Mucosa of gallbladder (tissue), 1 donor: ENCODE measurements around the gene C1QTNF8. TPM values are rescaled to one million over a fixed set of nuclear protein-coding genes. Genes with fewer than 3 reads are reported as not detected.

Experiments used
- DNase-seq: peaks from one replicate; pipeline ENCODE4 v3.0.0-alpha.2; 2020; ENCODE audit warnings: low spot score
- total RNA-seq: library from RNA; stranded (reverse); gene quantifications from one replicate; pipeline ENCODE4 v1.2.1, GENCODE V29; 2021
- donor health status: DM: no; HTN: no; CAD: no.

C1QTNF8 gene
- total RNA-seq, 1 donor from 2014 or later: not detected

DNA sequence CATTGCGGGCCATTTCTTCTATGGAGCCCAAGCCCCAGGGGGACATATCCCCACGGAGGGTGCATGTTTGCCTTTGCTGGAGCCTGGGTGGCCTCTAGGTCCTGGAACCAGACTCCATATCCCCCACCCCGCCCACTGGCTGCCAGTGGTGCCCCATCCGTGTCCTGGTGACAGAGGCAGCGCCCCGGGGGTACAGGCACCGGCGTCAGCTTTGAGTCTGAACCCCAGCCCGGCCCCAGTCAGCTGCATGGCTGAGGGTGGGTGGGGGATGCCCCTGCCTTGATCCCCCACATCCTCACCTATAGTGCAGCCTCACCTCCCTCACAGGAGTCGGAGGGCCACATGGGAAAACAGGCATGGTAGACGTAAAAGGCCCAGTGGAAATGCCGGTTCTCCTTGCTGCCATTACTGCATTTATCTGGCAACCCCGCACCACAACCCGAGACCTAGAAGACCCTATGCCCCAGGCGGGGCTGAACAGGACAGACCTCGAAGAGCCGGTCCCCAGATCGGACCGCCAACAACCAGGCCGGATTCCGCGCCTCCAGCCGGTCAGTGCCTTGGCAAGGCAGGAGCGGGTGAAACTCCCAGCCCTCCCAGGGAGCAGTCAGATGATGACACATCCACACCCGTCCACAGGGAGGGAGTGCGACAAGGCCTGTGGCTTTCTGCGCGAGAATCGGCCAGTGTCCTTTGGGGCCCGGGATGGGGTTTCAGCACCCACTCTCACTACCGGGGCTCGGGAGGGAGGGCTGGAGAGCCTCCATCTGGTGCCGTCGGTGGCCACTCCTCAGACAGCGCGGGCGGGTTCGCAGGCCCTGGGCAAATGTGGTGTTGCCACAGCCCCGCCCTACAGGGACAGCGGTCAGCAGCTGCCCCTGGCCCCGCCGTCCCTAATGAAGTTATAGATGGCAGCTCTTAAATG lies 35.4 kb downstream of the C1QTNF8 start:
- no peak for DNase-seq

DNA sequence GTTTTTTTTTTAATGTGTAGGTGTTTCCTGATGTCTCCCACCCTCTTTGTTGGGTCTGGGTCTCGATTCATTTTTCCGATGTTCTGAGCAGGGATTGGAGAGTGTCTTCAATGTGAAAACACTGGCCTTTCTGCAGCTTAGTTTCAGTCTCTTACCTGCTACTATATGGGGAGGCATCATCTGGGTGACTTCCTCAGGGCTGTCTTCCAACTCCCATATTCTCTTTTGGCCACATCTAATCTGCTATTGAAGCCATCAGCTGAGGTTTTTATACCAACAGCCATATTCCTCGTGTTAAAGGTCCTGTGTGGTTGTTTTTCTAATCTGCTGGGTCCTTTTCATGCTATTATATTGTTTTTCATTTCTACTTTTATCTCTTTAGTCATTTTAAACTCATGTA lies 36.7 kb downstream of the C1QTNF8 start:
- DNase-seq: no peak

DNA sequence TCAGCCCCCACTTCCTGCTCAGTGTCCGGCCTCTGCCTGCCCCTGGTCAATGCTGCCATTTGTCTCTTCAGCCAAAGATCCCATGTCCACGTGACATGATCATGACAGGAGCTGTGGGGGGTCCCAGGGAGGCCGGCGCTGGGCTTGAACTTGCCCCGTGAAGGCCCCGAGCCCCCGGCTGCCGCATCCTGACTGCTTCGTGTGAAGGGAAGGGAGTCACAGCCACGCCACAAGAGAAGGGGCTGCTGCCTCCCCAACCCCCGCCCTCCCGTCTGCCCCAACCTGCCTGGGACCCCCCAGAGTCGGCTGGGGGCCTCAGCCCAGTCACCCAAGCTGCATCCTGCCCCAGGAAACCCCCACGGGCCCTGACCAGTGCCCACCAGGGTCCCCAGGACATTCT lies 37.8 kb downstream of the C1QTNF8 start:
- no peak for DNase-seq

DNA sequence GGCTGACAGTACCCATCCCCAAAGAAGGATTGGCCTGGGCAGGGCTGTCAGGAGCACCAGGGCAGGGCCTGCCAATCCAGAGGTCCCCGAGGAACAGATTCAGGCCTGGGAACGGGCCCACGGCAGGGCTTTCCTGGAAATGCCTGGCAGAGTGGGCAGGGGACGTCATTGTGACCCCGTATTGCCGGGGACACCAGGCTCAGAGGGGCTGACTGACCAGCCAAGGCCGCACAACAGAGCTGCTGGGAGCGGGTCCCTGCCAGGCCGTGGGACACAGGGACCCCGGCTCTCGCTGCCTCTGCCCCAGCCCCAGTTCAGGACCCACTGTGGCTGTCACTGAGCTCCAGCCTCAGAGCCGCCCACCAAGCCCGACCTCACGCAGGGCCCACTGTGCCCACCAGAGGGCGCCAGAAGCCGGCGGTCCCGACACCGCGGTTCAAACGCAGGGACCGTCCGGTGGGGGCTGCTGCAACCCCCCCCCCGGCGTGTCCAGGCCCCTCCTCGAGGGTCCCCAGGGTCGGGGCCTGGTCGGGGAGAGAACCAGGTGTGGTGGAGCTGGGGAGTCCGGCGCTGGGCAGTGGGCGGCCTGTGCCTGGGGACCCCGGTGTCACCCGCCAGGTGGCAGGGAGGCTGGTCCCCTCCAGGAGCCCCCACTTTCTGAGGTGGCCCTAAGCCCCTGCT lies 38.7 kb downstream of the C1QTNF8 start:
- DNase-seq: no peak

DNA sequence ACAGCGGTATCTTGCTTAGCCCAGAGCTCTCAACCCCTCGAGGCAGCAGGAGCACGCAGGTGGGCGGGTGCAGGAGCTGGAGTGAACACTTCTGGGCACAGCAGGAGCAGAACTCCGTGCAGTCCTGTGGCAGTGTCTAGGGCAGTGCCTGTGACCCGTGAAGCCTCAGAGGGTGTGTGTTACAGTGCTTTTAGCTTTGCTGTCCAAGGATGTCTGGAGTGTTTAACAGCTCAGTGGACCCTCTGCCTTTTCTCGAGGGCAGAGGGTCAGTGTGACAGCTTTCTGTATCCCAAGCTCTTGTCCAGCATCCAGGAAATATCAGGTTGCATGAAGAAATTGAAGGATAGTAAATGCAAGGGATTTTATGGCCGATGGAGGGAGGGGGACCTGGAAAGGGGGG lies 39.8 kb downstream of the C1QTNF8 start:
- DNase-seq: no peak

DNA sequence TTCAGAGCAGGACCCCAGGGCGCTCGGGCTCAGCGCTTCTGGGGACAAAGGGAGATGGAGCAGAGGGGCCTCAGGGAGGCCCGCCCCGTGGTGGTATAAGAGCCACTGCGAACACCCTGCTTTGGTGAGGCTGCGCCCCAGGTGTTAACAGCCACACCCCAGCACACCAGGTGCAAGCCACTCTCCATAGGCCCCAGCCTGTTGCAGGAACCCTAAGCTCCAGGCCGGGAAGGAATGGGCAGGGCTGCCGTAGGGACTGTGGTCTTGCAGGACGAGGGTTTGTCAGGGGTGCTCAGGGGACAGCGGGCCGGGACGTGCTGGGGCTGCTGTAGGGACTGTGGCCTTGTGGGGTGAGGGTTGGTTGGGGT lies 40.5 kb downstream of the C1QTNF8 start:
- DNase-seq: no peak

DNA sequence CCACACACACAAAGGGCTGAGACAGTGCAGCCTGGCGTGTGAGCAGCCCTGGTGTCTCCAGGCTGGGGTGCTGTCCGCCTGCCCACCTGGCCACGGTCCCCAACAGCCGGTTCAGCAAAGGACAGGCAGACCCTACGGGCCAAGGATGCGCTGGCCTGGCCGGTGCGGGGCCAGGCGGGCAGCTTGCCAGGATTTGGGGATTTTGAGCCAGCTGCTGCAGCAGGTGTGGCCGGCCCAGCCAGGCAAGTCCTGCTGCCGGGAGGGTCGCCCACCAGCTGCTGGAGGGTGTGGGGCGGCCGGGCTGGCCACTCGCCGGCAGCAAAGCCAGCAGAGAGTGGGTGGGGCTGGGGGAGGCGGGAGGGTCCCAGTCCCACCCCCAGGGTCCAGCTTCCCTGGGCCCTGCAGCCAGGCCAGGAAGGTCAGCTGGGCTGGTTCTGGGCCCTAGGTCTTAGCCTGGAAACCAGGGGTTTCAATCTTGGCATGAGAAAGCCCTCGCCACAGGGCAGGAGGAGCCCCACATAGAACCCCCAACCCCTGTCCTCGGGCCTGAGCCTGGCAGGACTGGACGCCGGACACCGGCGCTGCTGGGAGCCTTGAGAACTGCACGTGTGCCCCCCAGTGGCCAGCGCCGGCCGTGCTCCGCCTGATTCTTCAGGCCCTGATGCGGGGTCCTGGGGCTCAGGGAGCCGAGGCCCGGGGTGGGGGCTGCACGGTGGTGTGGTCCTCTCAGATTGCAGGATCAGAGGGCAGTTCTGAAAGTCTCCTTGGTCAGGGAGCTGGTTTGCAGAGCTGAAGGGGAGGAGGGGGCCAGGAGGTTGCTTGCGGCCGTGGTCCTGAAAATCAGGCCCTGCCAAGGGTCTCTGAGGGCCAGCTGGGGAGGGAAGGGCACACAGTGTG lies 41.1 kb downstream of the C1QTNF8 start:
- peak; percentile 56 for DNase-seq

DNA sequence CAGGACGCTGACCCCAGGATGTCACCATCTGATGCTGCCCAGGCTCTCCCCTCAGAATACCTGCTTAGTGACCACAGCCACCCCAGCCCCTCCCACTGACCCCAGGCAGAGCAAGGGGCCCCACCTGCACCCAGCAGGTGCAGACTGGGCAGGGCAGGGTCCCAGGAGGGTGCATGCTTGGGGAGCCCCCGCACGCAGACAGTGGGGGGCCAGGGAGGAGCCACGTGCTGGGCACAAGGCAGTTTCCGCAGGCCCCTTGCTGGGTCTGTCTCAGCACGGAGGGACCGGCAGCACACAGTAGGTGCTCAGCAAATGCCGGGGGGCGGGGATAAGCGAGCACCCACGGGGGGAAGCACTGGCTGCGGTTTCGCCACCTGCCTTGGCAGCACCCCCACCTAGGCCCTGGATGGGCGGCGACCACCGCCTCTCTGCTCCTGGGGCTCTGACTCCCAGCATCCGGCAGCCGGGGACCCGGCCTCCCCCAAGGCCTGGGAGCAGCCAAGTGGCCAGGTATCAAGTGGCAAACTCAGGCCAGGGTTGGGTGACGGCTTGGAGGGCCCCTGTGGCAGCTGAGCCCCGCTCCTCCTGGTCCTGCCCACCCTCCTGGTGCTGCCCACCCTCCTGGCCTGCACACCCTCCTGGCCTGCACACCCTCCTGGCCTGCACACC lies 42.2 kb downstream of the C1QTNF8 start:
- DNase-seq: no peak

DNA sequence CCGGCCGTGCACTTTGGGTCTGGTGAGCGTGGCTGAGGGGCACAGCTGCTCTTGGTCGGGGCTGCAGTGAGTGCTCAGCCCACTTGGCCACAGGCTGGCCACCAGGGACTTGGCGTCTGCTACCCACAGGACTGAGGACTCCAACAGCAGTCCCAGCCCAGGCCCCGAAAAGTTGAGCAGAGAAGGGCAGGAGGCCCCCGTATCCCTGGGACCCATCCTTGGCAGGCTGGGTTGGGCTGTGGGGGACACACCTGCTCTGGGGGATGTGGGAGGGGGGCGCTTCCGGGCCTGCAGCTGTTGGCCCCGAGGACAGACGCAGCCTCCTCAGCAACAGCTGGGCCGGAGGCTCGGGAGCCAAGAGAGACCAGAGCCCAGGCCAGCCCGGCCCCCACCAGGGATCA lies 42.9 kb downstream of the C1QTNF8 start:
- DNase-seq: no peak

DNA sequence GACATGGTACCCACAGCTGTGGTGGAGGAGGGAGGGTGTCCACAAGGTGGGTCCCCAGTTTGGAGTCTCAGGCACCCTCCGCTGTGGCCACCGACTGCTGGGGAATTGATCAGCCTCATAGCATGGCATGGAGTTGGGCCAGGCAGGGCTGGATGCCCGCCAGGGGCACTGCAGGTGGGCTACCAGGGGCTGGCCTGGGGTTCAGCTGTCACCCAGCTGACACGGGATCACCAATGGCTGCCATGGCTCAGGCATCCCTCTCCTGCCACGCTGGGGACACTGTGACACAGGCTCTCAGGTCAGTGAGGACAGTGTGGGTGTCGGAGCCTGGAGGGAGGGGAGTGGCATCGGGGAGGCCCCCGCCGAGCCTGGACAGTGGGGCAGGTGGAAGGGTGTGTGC lies 43.3 kb downstream of the C1QTNF8 start:
- no peak for DNase-seq

DNA sequence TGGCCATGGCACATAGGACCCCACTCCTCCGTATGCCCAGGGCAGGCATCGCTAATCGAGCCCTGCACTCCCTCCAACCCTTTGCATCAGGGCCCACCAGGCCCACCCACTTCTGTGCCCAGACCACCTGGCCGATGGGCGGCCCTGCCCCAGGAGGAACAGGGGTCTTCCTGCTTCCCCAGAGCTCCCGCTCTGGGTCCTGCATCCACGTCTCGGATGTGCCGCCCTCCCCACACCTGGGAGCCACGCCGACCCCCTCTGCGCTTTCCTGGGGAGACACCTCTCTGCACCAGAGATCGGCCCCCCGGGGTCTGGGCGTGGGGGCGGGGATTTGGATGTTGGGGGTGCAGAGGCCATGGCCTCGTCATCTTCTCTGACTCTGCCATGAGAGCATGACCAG lies 44.6 kb downstream of the C1QTNF8 start:
- no peak for DNase-seq

DNA sequence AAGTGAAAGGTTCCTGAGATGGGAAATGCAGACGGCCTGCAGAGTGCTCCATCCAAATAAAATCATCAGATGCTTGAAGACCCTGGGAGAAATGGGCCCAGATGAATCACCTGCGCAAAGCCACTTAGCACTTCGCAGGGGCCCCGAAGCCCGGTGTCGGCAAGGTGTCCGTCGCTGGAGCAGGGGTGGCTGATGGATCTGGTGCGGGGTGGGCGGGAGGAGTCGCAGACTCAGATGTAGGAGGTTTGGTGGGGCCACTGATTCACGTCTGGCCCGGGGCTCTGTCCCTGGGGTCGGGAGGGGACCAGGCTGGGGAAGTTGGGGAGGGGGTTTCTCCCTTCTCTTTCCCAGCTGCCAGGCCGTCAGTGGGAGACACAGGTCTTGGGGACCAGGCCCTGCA lies 45.1 kb downstream of the C1QTNF8 start:
- DNase-seq: no peak

DNA sequence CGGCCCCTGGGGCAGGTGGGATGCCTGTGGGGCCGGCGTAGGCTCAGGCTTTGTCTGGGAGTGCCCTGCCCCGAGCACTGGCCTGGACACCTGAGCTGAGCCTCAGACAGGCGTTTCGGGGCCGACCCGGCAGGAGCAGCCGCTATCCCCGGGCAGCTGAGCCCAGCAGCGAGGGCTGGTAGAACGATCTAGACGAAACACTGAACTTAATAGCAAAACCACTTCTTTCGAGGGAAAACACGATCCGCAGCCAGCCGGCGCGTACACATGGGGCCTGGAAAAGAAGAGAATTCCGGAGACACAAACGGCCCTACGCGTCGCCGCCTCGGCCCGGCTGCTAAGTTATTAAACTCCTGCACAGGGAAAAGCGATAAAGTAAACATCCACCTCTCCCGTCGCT lies 45.5 kb downstream of the C1QTNF8 start:
- DNase-seq: no peak

DNA sequence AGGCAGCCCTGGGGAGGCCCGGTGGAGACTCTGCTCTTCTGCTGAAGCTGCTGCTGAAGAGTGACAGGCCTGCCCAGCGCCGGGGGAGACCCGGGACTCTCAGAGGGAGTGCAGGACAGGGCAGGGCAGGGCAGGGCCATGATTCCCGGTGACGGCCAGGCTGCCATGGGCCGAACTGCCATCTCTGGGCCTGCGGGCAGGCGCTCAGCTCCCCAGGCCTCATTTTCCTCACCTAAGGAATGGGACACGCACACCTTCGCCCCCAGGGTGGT lies 46.1 kb downstream of the C1QTNF8 start:
- no peak for DNase-seq

DNA sequence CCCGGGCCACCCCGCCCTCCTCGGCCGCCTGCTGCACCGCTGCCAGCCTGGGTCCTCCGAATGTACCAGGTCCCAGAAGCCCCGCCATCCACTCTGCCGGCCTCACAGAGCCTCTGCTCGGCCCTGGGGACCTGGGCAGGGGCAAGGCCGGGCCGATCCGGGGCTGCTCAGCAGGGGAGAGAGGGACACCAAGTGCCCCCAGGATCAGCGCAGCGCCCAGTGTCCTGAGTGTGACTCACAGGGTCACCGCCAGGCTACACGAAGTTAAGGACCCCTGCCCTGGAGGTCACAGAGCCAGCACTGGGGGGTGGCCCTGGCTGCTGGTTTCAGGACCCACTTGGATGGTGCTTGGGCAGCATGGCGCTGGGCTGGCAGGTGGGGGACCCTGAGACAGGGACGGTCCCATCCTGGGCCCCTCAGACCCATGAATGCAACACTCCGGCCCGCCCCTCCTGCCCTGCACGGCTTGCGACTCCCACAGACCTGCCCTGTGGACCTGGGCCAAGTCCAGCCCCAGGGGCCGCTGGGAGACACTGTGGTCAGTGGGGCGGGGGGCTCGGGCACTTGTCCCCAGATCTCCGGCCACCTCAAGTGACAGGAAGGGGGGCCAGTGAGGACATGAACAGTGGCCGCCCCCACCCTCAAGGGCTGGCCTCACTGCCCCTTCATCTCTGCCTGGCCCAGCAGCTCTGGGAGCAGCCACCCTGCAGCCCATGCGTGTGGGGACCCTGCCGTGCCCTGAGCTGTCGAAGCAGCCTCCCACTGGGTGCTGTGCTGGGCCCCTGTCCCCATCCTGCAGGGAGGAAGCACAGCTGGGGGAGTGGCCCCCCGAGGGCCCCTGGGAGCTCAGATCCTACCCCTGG lies 46.7 kb downstream of the C1QTNF8 start:
- DNase-seq: no peak

DNA sequence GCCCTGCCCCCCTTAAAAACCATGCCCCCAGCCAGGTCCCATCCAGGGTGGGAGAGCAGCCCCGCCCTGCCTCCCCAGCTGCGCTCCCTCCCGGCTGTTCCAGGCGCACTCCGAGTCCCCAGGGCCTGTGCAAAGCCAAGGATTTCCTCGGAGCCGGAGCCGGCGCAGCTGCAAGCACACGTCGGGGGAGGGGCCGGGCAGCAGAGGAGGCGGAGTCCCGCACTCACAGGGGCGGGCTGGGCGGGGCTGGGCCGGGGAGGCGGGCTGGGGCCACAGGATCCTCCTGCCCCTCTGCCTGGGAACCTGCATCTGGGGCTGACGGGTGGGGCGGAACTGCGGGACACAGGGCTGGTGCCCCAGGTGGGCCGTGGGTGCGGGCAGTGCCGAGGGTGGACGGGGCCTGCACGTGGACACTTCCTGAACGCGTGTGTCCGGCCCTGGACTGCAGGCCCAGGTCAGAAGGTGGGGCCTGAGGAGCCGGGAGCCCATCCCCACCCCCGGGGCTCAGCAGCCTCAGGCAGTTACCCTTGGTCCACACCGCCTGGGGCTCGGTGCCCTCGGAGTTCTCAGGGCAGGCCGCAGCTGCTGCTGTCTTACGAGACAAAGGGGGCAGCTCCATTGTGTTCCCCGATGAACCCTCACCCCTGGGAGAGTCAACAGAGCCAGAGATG lies 47.5 kb downstream of the C1QTNF8 start:
- DNase-seq: peak; percentile 50

DNA sequence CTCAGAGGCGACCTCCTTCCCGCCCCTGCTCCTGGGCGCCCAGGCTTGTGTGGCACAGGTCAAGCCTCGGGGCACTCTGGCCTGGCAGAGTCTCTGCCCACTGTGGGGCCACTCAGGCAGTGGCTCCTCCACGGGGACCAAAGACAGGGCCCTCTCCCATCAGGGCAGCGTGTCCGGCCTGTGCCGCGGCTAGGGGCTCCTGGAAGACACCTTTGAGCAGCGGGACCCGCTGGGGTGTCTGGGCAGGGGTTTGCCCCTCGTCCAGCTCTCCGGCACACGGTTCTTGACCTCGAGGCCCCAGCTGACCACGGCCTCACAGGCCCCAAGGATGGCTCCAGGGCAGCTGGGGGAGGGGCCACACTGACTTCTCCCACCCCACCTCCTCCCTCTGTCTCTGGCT lies 48.2 kb downstream of the C1QTNF8 start:
- no peak for DNase-seq

DNA sequence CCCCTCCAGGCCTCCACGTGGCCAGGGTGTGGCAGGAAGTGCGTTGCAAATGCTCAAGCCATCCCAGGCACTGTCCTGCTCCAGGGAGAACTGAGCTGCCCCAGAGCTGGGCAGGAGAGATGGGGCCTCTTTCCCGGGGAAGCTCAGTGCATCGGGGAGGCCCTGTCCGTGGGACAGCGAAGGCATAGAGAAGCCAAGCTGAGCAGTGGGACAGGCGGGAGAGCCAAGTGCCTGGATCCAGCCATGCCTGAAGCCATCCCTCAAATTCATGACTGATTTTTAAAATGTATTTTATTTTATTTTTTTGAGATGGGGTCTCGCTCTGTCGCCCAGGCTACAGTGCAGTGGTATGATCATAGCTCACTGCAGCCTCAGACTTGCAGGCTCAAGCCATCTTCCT lies 48.9 kb downstream of the C1QTNF8 start:
- no peak for DNase-seq

DNA sequence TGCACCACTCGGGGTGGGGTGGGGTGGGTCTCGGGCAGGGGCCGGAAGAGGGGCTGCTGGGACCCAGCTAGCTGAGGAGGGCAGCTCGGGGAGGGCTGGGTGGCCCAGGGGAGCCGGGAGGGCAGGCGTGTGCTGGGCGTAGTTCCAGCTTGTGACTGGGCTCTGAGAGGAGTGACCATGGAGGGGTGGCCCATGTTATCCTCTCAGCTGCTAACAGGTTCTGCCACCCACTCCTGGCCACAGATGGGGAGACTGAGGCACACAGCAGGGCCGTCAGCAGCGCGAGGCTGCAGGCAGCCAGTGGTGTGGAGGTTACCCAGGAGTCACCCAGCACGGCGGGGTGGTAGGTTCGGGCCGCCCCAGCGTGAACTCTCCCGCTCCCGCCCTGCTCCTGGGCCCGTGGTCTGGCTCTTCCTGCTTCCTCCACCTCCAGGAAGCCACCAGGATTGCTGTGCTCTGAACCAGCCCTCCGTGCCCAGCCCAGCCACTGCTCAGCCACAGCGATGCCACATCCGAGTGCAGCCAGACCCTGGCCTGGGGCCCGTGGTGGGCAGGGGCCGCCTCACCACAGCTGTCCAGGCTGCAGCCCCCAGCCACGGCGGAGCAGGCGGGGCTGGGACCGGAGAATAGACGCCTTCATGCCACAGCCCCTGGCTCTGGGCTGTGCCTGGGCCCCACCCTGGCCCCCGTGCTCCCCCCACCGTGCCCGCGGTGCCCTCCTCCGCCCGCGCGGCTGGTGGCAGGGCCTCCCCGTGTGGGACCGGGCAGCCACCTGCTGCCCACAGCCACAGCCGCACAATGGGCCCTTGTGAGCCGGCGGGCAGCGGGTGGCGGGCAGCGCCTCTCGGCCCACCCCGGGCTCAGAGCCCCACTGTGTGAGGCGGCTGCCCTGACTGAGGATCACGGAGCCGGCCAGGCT lies 49.8 kb downstream of the C1QTNF8 start:
- no peak for DNase-seq
